MCF 10A (cell line): ENCODE measurements around the gene PRKN. TPM values are rescaled to one million over a fixed set of nuclear protein-coding genes. Genes with fewer than 3 reads are reported as not detected.
"Not testable (repeated sequence)": the region's sequence is repeated elsewhere in the genome, so short reads cannot be mapped to it uniquely, and the experiment has no call there.

Source experiments
- BruUV-seq: library from RNA; stranded (reverse); fragments of 400-500 nt; replicated peaks from 2 replicates; lab custom pipeline; 2021; lab: Mats Ljungman, UMichigan
- CTCF ChIA-PET: fragments of 300-600 bp; sonication (Branson Sonifier 250); formaldehyde crosslinking; extraction: SDS; loops from one replicate; lab custom pipeline; 2021; ENCODE audit warnings: antibody characterized with exemption, inconsistent platforms; lab: Yijun Ruan, JAX
- POLR2A ChIA-PET: fragments of 300-600, 350-650 bp; sonication (Branson Sonifier 250); formaldehyde crosslinking; extraction: SDS; loops from one replicate; lab custom pipeline; 2020; ENCODE audit warnings: antibody characterized with exemption, inconsistent platforms; lab: Yijun Ruan, JAX
- DNase-seq: peaks from one replicate; pipeline ENCODE4 v3.0.0-alpha.2; 2018; ENCODE audit not compliant: unreplicated experiment
- H3K27ac Mint-ChIP-seq: one replicate; pipeline ENCODE4 v1.8.0; 2022; ENCODE audit warnings: mild to moderate bottlenecking, low read depth, mixed read lengths; ENCODE audit not compliant: unreplicated experiment
- H3K27me3 Mint-ChIP-seq: one replicate; pipeline ENCODE4 v1.8.0; 2022; ENCODE audit warnings: mixed read lengths; ENCODE audit not compliant: insufficient read depth, unreplicated experiment
- H3K36me3 Mint-ChIP-seq: one replicate; pipeline ENCODE4 v1.8.0; 2022; ENCODE audit warnings: mild to moderate bottlenecking, moderate library complexity, mixed read lengths; ENCODE audit not compliant: insufficient read depth, unreplicated experiment
- H3K4me1 Mint-ChIP-seq: one replicate; pipeline ENCODE4 v1.8.0; 2022; ENCODE audit warnings: mixed read lengths; ENCODE audit not compliant: insufficient read depth, unreplicated experiment
- H3K4me3 Mint-ChIP-seq: one replicate; pipeline ENCODE4 v1.8.0; 2022; ENCODE audit warnings: mild to moderate bottlenecking, moderate library complexity, mixed read lengths; ENCODE audit not compliant: unreplicated experiment
- H3K9me3 Mint-ChIP-seq: one replicate; pipeline ENCODE4 v1.8.0; 2022; ENCODE audit warnings: mixed read lengths; ENCODE audit not compliant: unreplicated experiment
- CTCF ChIP-seq: fragments of 200-600 bp; IDR thresholded peaks from one replicate; pipeline ENCODE4 v1.8.0; 2022; ENCODE audit warnings: antibody characterized with exemption, mild to moderate bottlenecking; ENCODE audit not compliant: unreplicated experiment
- intact Hi-C: fragments of 100-400 bp; cut with micrococcal nuclease; formaldehyde crosslinking; loops from 2 replicates; pipeline ENCODE4 v1.14.1; 2022
- total RNA-seq: library from RNA; stranded (reverse); gene quantifications from 2 replicates; pipeline ENCODE4 v1.2.3, GENCODE V29; 2022

Gene PRKN
- total RNA-seq, 1 experiment from 2014 or later: 2.5 TPM

GRCh38 chr6:161869491-161869890, 858.1 kb downstream of the PRKN start:
- intact Hi-C loops: no loop called here
- no peak overlapping the region for H3K27ac Mint-ChIP-seq
- TF ChIP-seq CTCF: no peak
- no peaks in the 10 kb centered on the region for H3K4me1 Mint-ChIP-seq
- DNase-seq: no peak
- no TSS peak for BruUV-seq
- ChIA-PET CTCF (interaction anchor here (0.6 kb wide), 1 partner anchor 885 kb away, joined by 4 read pairs; no protein-coding TSS in a partner anchor), POLR2A (no interaction called here)
- H3K9me3 Mint-ChIP-seq: no peaks in the 10 kb centered on the region
- no peaks in the 10 kb centered on the region for H3K36me3 Mint-ChIP-seq
- no peak overlapping the region for H3K4me3 Mint-ChIP-seq
- no peaks in the 10 kb centered on the region for H3K27me3 Mint-ChIP-seq

- no peak for DNase-seq
- H3K36me3 Mint-ChIP-seq: no peaks in the 10 kb centered on the region
- H3K4me1 Mint-ChIP-seq: no peaks in the 10 kb centered on the region
- H3K9me3 Mint-ChIP-seq: peaks cover 7% of the 10 kb centered on the region
- no peak overlapping the region for H3K27ac Mint-ChIP-seq
- no peak for TF ChIP-seq CTCF
- no peaks in the 10 kb centered on the region for H3K27me3 Mint-ChIP-seq
- POLR2A ChIA-PET: interaction anchor here (0.5 to 0.6 kb wide), 2 partner anchors 1407 to 1820 kb away, joined by 3 to 7 read pairs; no protein-coding TSS in a partner anchor
- H3K4me3 Mint-ChIP-seq: no peak overlapping the region
- no TSS peak for BruUV-seq
- CTCF ChIA-PET: no interaction called here
- intact Hi-C loops: no loop called here
These were observed 861.0 kb downstream of the PRKN start for GRCh38 chr6:161866570-161866969.

GRCh38 chr6:161861061-161861460, 866.5 kb downstream of the PRKN start:
- H3K4me3 Mint-ChIP-seq, CTCF ChIA-PET, H3K36me3 Mint-ChIP-seq, H3K27me3 Mint-ChIP-seq, H3K4me1 Mint-ChIP-seq, H3K9me3 Mint-ChIP-seq, intact Hi-C loops, H3K27ac Mint-ChIP-seq, POLR2A ChIA-PET, DNase-seq, BruUV-seq: not testable (repeated sequence)

GRCh38 chr6:161853657-161854056, 873.9 kb downstream of the PRKN start:
- Mint-ChIP-seq H3K27ac (no peak overlapping the region), H3K27me3 (no peaks in the 10 kb centered on the region), H3K36me3 (no peaks in the 10 kb centered on the region), H3K4me1 (no peaks in the 10 kb centered on the region), H3K9me3 (no peaks in the 10 kb centered on the region), H3K4me3 (no peak overlapping the region)
- no TSS peak for BruUV-seq
- no peak for TF ChIP-seq CTCF
- intact Hi-C loops: no loop called here
- no peak for DNase-seq
- POLR2A ChIA-PET: no interaction called here
- CTCF ChIA-PET: no interaction called here

- CTCF ChIA-PET, H3K4me1 Mint-ChIP-seq, H3K4me3 Mint-ChIP-seq, H3K36me3 Mint-ChIP-seq, intact Hi-C loops, H3K27me3 Mint-ChIP-seq, DNase-seq, BruUV-seq, H3K9me3 Mint-ChIP-seq, H3K27ac Mint-ChIP-seq, POLR2A ChIA-PET: not testable (repeated sequence)
These were observed 876.1 kb downstream of the PRKN start for GRCh38 chr6:161851486-161851885.
